ENCODE measurements around the gene GMDS.

The GMDS gene

GRCh38 chr6:2185466-2185865, 59.9 kb downstream of the GMDS start:
- no peak for TF ChIP-seq CTCF (IDR thresholded peaks at IDR 0.05)
- no peak overlapping the region for H3K4me3 ChIP-seq

GRCh38 chr6:2184700-2185455, 60.5 kb downstream of the GMDS start:
- Histone ChIP-seq H3K27me3 (no peaks in the 10 kb centered on the region), H3K4me3 (no peak overlapping the region), H3K4me1 (peaks cover 0 to 15% (median 0%) of the 10 kb centered on the region in 4 donors), H3K9me3 (no peaks in the 10 kb centered on the region), H3K36me3 (no peaks in the 10 kb centered on the region), H3K27ac (no peak overlapping the region)
- DNase-seq: no peak
- intact Hi-C loops (cut with DNase I; ENCODE audit: low total_unique reads): loop anchor here (10.0 kb wide), 1 partner anchor 60 kb away; no protein-coding TSS in a partner anchor
- no peak for TF ChIP-seq CTCF (IDR thresholded peaks at IDR 0.05)

More at GRCh38 chr6:2185466-2185865, 59.9 kb downstream of the GMDS start:
- intact Hi-C loops (cut with DNase I; ENCODE audit: low total_unique reads): loop anchor here (10.0 kb wide), 1 partner anchor 61 kb away; no protein-coding TSS in a partner anchor
- Histone ChIP-seq H3K36me3 (no peaks in the 10 kb centered on the region), H3K27me3 (no peaks in the 10 kb centered on the region), H3K27ac (no peak overlapping the region), H3K9me3 (no peaks in the 10 kb centered on the region), H3K4me1 (peaks cover 0 to 10% (median 0%) of the 10 kb centered on the region in 4 donors)
- no peak for DNase-seq

- Histone ChIP-seq H3K36me3 (no peaks in the 10 kb centered on the region), H3K27ac (no peak overlapping the region), H3K4me3 (no peak overlapping the region), H3K9me3 (no peaks in the 10 kb centered on the region), H3K4me1 (peaks cover 0 to 16% (median 0%) of the 10 kb centered on the region in 4 donors), H3K27me3 (no peaks in the 10 kb centered on the region)
- TF ChIP-seq CTCF (IDR thresholded peaks at IDR 0.05): no peak
- intact Hi-C loops (cut with DNase I; ENCODE audit: low total_unique reads): loop anchor here (10.0 kb wide), 1 partner anchor 59 kb away; no protein-coding TSS in a partner anchor
- DNase-seq: no peak
These were observed 61.7 kb downstream of the GMDS start for GRCh38 chr6:2183752-2184151.

- Histone ChIP-seq H3K4me1 (peaks cover 0 to 16% (median 0%) of the 10 kb centered on the region in 4 donors), H3K36me3 (no peaks in the 10 kb centered on the region), H3K27ac (no peak overlapping the region), H3K27me3 (no peaks in the 10 kb centered on the region), H3K4me3 (no peak overlapping the region), H3K9me3 (peaks cover 0 to under 1% (median 0%) of the 10 kb centered on the region in 3 donors)
- no peak for TF ChIP-seq CTCF (IDR thresholded peaks at IDR 0.05)
- intact Hi-C loops (cut with DNase I; ENCODE audit: low total_unique reads): loop anchor here (10.0 kb wide), 1 partner anchor 58 kb away; no protein-coding TSS in a partner anchor
- no peak for DNase-seq
These were observed 62.2 kb downstream of the GMDS start for GRCh38 chr6:2183246-2183645.

GRCh38 chr6:2182251-2182650, 63.2 kb downstream of the GMDS start:
- DNase-seq: no peak
- H3K4me1 ChIP-seq: peaks cover 0 to 16% (median 0%) of the 10 kb centered on the region in 4 donors
- H3K36me3 ChIP-seq: no peaks in the 10 kb centered on the region
- no peak overlapping the region for H3K27ac ChIP-seq
- peaks cover 0 to 6% (median 0%) of the 10 kb centered on the region in 3 donors for H3K9me3 ChIP-seq
- H3K4me3 ChIP-seq: no peak overlapping the region
- intact Hi-C loops (cut with DNase I; ENCODE audit: low total_unique reads): loop anchor here (10.0 kb wide), 1 partner anchor 57 kb away; no protein-coding TSS in a partner anchor
- TF ChIP-seq CTCF (IDR thresholded peaks at IDR 0.05): no peak
- no peaks in the 10 kb centered on the region for H3K27me3 ChIP-seq

Measured in tibial artery (tissue), 4 donors.